LNCaP clone FGC (cell line): ENCODE results near the gene RGS9.

ENCODE experiments used
- DNase-seq: peaks from one replicate; pipeline ENCODE4 v3.0.0-alpha.2; 2011; ENCODE audit warnings: low read depth
- H3K4me3 ChIP-seq: 2 replicates; pipeline ENCODE4 v1.5.1; 2011; ENCODE audit warnings: mild to moderate bottlenecking, low read depth, low read length, control low read depth
- TF ChIP-seq, protein P1 (sequence below): IDR thresholded peaks from 2 replicates; pipeline ENCODE4 v1.5.1; 2012; ENCODE audit warnings: mild to moderate bottlenecking; ENCODE audit not compliant: control insufficient read depth, insufficient read depth; ENCODE audit errors: extremely low read depth

Gene RGS9

DNA sequence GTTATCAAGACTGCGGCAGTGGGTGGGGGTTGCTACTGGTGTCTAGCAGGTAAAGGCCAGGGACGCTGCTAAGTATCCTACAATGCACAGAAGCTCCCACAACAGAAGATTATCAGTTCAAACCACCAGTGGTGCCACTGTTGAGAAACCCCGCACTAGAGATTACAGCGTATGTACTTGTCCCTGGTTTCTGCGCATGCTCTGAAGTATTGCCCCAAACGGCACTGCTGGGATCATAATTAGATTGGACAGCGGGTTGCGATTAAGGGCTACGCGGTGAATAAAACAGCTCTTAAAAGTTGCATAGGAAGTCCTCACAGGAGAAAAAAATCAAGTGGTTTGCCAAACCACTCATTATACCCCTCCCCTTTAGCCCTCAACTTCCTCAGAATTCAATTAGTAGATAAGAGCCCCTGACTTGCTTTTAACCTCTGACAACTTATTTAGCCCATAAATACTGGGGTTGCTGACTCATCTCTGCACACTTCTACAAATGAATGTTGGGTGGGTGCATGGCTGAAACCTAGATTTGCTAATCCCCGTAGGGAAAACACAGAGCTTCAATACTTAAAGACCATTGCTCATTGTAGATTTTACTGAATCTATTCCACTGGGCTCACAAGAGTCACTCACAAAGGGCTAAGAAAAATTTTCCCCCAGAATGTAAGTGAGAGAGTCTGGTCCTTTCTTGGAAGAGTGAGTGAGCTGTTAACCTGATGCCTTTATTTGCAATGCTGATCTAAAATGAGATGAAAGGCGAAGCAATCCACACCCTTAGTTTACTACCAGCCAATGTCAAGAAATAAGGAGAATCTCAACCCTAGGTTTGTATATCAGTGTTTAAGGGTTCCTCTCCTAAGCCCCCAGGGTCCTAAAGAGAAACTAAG is 91.8 kb downstream of the RGS9 start:
- no peak overlapping the region for H3K4me3 ChIP-seq
- no peak for DNase-seq
- TF ChIP-seq, protein P1, sequence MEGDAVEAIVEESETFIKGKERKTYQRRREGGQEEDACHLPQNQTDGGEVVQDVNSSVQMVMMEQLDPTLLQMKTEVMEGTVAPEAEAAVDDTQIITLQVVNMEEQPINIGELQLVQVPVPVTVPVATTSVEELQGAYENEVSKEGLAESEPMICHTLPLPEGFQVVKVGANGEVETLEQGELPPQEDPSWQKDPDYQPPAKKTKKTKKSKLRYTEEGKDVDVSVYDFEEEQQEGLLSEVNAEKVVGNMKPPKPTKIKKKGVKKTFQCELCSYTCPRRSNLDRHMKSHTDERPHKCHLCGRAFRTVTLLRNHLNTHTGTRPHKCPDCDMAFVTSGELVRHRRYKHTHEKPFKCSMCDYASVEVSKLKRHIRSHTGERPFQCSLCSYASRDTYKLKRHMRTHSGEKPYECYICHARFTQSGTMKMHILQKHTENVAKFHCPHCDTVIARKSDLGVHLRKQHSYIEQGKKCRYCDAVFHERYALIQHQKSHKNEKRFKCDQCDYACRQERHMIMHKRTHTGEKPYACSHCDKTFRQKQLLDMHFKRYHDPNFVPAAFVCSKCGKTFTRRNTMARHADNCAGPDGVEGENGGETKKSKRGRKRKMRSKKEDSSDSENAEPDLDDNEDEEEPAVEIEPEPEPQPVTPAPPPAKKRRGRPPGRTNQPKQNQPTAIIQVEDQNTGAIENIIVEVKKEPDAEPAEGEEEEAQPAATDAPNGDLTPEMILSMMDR = no peak

DNA sequence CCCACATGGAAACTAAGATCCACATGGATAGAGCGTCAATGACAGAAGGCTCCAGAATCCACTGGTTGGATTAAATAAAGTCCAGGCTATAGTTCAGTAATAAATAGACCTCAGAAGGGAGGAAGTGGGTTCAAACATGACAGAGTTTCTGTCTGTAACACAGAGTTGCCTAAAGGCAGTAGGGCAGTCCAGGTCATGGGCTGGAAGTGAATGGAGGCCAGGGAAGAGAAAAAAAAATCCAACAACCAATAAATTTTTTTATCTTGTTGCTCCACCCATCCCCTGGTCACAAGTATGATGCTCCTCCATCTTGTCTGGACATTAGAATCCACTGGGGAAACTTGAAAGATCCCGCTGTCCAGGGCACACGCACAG is 92.4 kb downstream of the RGS9 start:
- no peak for DNase-seq
- no peak overlapping the region for H3K4me3 ChIP-seq
- TF ChIP-seq, protein P1 = no peak

DNA sequence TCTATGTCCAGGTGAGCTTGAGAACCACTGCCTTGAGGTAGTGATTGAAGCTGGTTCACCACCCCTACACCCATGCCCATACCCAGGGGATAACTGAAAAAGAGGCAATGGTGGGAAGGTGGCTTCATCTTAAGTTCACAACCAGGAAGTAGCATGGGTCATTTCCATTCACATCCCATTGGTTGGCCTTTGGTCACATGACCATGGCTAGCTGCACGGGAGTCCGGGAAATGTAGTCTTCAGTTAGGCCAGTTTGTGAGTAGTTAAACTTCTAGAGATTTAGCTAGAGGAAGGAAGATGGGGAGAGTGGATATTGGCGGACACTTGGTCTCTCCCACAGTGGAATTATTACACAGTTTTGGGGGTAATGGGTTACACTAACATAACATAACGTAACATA is 92.9 kb downstream of the RGS9 start:
- no peak for DNase-seq
- no peak overlapping the region for H3K4me3 ChIP-seq
- TF ChIP-seq, protein P1 = no peak

DNA sequence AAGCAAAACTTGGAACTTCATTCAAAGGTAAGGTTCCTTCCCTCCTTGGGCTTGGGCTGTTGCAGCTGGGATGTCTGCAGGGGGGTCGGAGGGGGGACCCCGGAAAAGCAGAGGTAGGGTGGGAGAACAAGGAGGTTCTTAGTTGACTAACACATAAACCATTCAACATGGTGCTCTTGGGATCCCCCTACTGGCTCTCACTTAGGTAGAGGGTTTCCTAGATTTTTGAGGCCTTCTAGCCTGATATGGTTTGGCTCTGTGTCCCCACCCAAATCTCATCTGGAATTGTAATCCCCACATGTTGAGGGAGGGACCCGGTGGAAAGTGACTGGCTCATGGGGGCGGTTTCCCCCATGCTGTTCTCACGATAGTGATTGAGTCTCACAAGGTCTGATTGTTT is 93.9 kb downstream of the RGS9 start:
- TF ChIP-seq, protein P1 = no peak
- H3K4me3 ChIP-seq = no peak overlapping the region
- DNase-seq = no peak

DNA sequence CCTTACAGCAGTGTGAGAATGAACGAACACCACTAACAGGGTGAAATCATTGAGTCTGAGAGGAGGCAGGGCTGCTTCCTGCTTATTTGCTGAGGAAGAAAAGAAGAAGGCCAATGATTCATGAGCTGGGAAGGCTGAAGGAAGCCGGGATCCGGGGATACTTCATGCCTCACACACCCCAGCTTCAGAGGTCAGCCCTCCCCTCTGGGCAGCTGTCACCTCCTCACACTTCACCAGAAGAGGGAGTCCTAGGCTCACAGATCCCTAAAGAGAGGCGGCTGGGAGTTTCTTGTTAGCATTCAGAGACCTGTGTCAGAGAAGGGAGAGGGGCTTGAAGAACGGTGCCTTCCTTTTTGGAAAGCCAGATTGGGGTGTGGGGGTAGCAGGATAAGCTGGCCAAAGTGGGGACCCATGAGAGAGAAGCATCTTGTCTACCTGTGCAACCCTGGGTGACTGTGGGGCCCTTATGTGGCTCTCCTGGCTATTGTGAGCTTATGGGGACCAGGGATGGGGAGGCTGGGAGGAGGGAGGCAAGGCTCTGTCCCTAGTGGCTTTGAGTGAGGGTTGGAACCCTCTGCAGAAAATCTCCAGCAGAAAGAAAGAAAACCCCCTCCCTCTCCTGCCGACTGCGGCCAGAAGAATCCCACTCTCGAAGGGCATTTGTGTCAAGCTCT is 94.6 kb downstream of the RGS9 start:
- DNase-seq = no peak
- TF ChIP-seq, protein P1 = peak; percentile 88
- H3K4me3 ChIP-seq = no peak overlapping the region

DNA sequence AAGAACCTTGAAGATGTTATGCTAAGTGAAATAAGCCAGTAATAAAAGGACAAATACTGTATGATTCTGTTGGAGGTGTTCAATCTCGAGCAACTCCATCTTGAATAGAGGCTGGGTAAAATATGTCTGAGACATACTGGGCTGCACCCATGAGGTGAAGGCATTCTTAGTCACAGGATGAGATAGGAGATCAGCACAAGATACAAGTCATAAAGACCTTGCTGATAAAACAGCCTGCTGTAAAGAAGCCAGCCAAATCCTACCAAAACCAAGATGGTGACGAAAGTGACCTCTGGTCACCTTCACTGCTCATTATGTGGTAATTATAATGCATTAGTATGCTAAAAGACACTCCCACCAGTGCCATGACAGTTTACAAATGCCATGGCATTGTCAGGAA is 98.1 kb downstream of the RGS9 start:
- no peak for DNase-seq
- TF ChIP-seq, protein P1 = no peak

More for the DNA sequence above, 98.1 kb downstream of the RGS9 start:
- H3K4me3 ChIP-seq = no peak overlapping the region
